ENCODE data around the gene SYNJ2. TPM values are rescaled to one million over a fixed set of nuclear protein-coding genes. Genes with fewer than 3 reads are reported as not detected.

SYNJ2 gene
- total RNA-seq, 1 experiment from 2014 or later: 29.1 TPM

DNA sequence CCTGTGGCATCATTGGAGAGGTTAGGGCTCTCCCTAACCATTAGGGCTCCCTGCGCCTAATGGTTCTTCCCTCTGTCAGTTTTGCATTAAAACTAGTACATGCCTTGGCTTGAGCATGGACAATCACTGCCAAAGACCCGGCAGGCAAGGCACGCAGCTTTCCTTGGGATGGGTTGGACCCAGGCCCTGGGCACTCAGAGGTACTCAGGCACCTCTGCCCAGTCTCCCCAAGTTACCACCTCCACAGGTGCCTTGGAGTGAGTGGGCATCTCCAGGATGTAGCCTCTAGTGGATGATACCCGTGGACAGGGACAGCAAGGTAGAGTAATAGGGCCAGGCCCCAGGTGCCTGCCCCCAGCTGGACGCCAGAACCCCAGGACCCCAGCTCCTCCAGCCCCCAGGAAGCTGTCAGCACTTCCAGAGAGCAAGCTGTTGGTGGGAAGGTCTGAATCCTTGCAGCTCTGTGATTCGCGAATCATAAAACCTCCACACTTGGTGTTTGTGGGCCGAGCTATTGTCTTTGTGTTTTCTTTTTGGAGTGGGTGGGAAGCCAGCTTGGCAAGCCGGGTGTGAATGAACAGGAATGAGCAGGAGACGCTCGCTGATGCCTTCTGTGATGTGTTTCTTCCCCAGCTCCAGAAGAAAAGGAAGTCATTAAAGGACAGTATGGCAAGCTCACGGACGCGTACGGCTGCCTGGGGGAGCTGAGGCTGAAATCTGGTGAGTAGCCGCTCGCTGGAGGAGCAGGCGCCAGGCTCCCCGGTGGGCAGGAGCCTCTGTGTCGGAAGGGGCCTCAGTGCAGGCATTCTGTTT is 35.1 kb downstream of the SYNJ2 start:
- Mint-ChIP-seq H3K27me3 (ENCODE audit: unreplicated experiment) (no peaks in the 10 kb centered on the region), H3K36me3 (ENCODE audit: insufficient read depth, unreplicated experiment) (peaks cover 13% of the 10 kb centered on the region), H3K4me3 (ENCODE audit: low read depth, unreplicated experiment) (no peak overlapping the region), H3K9me3 (ENCODE audit: low read depth, unreplicated experiment) (no peaks in the 10 kb centered on the region), H3K4me1 (ENCODE audit: low read depth, unreplicated experiment) (peaks cover 34% of the 10 kb centered on the region), H3K27ac (ENCODE audit: unreplicated experiment) (no peak overlapping the region)
- DNase-seq: no peak
- BruUV-seq (replicated peaks): no TSS peak
- TF ChIP-seq, protein P1, sequence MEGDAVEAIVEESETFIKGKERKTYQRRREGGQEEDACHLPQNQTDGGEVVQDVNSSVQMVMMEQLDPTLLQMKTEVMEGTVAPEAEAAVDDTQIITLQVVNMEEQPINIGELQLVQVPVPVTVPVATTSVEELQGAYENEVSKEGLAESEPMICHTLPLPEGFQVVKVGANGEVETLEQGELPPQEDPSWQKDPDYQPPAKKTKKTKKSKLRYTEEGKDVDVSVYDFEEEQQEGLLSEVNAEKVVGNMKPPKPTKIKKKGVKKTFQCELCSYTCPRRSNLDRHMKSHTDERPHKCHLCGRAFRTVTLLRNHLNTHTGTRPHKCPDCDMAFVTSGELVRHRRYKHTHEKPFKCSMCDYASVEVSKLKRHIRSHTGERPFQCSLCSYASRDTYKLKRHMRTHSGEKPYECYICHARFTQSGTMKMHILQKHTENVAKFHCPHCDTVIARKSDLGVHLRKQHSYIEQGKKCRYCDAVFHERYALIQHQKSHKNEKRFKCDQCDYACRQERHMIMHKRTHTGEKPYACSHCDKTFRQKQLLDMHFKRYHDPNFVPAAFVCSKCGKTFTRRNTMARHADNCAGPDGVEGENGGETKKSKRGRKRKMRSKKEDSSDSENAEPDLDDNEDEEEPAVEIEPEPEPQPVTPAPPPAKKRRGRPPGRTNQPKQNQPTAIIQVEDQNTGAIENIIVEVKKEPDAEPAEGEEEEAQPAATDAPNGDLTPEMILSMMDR (IDR thresholded peaks at IDR 0.05; ENCODE audit: unreplicated experiment): no peak
- CTCF ChIA-PET: no interaction called here
- intact Hi-C loops (cut with micrococcal nuclease; ENCODE audit: unreplicated experiment): no loop called here

DNA sequence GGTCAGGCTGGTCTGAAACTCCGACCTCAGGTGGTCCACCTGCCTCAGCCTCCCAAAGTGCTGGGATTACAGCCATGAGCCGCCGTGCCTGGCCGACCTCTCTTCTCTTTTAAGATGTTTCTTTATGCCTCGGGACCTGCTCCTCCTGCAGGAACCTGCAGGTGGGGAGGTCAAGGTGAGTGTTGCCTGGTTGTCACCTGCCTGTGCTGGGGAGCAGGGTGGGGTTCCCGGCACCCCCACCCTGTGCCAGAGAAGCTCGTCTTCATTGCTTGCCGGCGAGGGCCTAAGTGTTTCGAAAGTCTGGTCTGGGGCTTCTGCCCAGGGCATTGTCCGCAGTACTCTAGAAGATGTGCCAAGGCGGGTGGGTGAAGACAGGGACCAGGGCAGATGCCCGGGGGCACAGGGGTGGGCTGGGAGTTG is 36.0 kb downstream of the SYNJ2 start:
- BruUV-seq (replicated peaks): no TSS peak
- CTCF ChIA-PET: no interaction called here

DNA sequence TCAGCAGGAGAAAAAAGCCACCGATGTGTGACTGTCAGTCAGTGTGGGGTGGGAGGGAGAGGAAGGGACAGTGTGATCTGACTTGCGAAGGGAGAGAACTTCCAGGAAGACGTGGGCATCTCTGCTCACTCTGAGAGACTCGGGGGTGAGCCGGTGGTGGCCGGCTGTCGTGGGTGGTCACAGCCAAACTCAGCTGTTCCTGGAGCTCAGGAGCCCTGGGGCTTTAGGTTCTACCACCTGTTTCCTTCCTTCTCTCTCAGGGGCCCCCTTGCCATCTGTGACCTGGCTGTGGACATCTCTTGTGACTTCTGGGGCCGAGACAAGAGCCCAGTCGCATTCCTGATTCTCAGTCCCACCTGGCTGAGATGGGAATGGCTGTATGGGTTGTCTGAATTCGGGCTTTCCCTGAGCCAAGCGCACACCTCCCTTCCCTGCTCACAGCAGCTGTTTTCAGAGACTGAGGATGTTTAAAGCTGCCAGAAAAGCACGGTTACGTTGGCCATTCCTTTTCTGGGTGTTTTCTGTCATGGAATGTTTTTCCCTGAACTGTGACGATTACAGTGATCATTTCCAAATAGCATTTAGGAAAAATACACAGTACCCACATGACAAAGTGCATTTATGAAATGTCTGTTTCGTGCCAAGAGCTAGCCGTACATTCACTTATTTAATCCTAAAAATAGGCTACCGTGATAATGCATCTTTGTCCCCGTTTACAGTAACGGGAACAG is 36.5 kb downstream of the SYNJ2 start:
- H3K27ac Mint-ChIP-seq (ENCODE audit: unreplicated experiment): no peak overlapping the region
- no peaks in the 10 kb centered on the region for H3K9me3 Mint-ChIP-seq (ENCODE audit: low read depth, unreplicated experiment)
- H3K36me3 Mint-ChIP-seq (ENCODE audit: insufficient read depth, unreplicated experiment): peaks cover 13% of the 10 kb centered on the region
- DNase-seq: no peak
- intact Hi-C loops (cut with micrococcal nuclease; ENCODE audit: unreplicated experiment): no loop called here
- BruUV-seq (replicated peaks): no TSS peak
- H3K4me3 Mint-ChIP-seq (ENCODE audit: low read depth, unreplicated experiment): no peak overlapping the region
- peaks cover 24% of the 10 kb centered on the region for H3K4me1 Mint-ChIP-seq (ENCODE audit: low read depth, unreplicated experiment)
- no peaks in the 10 kb centered on the region for H3K27me3 Mint-ChIP-seq (ENCODE audit: unreplicated experiment)
- TF ChIP-seq, protein P1 (IDR thresholded peaks at IDR 0.05; ENCODE audit: unreplicated experiment): no peak
- CTCF ChIA-PET: no interaction called here

More for the DNA sequence above, 36.0 kb downstream of the SYNJ2 start:
- no peak for DNase-seq
- intact Hi-C loops (cut with micrococcal nuclease; ENCODE audit: unreplicated experiment): no loop called here
- no peak overlapping the region for H3K27ac Mint-ChIP-seq (ENCODE audit: unreplicated experiment)
- no peaks in the 10 kb centered on the region for H3K27me3 Mint-ChIP-seq (ENCODE audit: unreplicated experiment)
- H3K4me1 Mint-ChIP-seq (ENCODE audit: low read depth, unreplicated experiment): peaks cover 25% of the 10 kb centered on the region
- peaks cover 13% of the 10 kb centered on the region for H3K36me3 Mint-ChIP-seq (ENCODE audit: insufficient read depth, unreplicated experiment)
- H3K9me3 Mint-ChIP-seq (ENCODE audit: low read depth, unreplicated experiment): no peaks in the 10 kb centered on the region
- TF ChIP-seq, protein P1 (IDR thresholded peaks at IDR 0.05; ENCODE audit: unreplicated experiment): no peak
- no peak overlapping the region for H3K4me3 Mint-ChIP-seq (ENCODE audit: low read depth, unreplicated experiment)

DNA sequence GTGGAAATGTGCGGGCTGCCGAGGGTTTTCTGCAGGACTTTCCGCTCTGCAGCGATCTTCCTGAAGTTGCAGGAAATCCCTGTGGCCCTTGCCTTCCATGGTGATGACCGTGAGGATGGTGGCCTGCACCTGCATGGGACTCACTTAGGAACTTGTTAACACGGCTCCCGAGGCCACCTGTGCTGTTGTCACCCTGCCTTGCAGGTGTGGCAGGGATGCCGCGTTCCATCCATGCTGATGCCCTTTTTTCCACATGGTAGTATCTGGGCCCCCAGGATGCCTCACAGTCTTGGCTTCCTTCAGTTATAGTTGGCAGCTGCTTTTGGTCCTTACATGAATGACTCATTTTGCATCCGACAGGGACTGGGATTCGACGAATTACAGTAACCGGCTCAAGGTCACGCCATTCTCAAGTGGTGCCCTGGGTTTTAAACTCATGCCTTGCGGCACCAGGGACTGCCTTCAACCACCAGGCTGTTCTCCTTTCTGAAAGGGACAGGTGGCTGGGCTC is 37.2 kb downstream of the SYNJ2 start:
- H3K9me3 Mint-ChIP-seq (ENCODE audit: low read depth, unreplicated experiment): no peaks in the 10 kb centered on the region
- no peak overlapping the region for H3K27ac Mint-ChIP-seq (ENCODE audit: unreplicated experiment)
- no TSS peak for BruUV-seq (replicated peaks)
- DNase-seq: no peak
- peaks cover 13% of the 10 kb centered on the region for H3K36me3 Mint-ChIP-seq (ENCODE audit: insufficient read depth, unreplicated experiment)
- CTCF ChIA-PET: no interaction called here
- TF ChIP-seq, protein P1 (IDR thresholded peaks at IDR 0.05; ENCODE audit: unreplicated experiment): no peak
- no peaks in the 10 kb centered on the region for H3K27me3 Mint-ChIP-seq (ENCODE audit: unreplicated experiment)
- intact Hi-C loops (cut with micrococcal nuclease; ENCODE audit: unreplicated experiment): no loop called here
- H3K4me3 Mint-ChIP-seq (ENCODE audit: low read depth, unreplicated experiment): no peak overlapping the region
- H3K4me1 Mint-ChIP-seq (ENCODE audit: low read depth, unreplicated experiment): peaks cover 24% of the 10 kb centered on the region

Measured in Calu3 (cell line).